H1 (cell line): ENCODE data around the gene UTP25. TPM values are rescaled to one million over a fixed set of nuclear protein-coding genes. Genes with fewer than 3 reads are reported as not detected.

Experiments used
- CTCF ChIA-PET: fragments of 300-600 bp; sonication (Branson Sonifier 250); formaldehyde crosslinking; loops from one replicate; lab custom pipeline; 2021; ENCODE audit not compliant: partially characterized antibody; lab: Charles Lee
- POLR2A ChIA-PET: fragments of 300-600 bp; sonication (Branson Sonifier 250); formaldehyde crosslinking; loops from one replicate; lab custom pipeline; 2021; ENCODE audit warnings: inconsistent platforms; ENCODE audit not compliant: partially characterized antibody; lab: Charles Lee
- DNase-seq, 2 experiments: peaks; one replicate each; pipeline versions ENCODE4 v3.0.0 to v3.0.0-alpha.2; 2010 to 2022; ENCODE audit warnings: low spot score in 2 of 2, low read depth in 1 of 2, mixed read lengths in 1 of 2
- FAIRE-seq: peaks from 2 replicates; lab custom pipeline; 2011; peaks lifted over from hg19 to GRCh38; lab: Jason Lieb, UNC
- H2AFZ ChIP-seq: 2 replicates; pipeline ENCODE4 v1.8.1; 2012; ENCODE audit warnings: low read length, inconsistent platforms
- H2AK5ac ChIP-seq: 2 replicates; pipeline ENCODE4 v1.6.1; 2013; ENCODE audit warnings: low read depth, low read length
- H2BK120ac ChIP-seq: replicated peaks from 2 replicates; pipeline ENCODE3; 2013; ENCODE audit warnings: low read depth, low read length, inconsistent platforms
- H2BK12ac ChIP-seq: 2 replicates; pipeline ENCODE4 v1.6.1; 2013; ENCODE audit warnings: low read depth, low read length
- H2BK15ac ChIP-seq: 2 replicates; pipeline ENCODE4 v1.6.1; 2013; ENCODE audit warnings: low read length
- H2BK20ac ChIP-seq: 2 replicates; pipeline ENCODE4 v1.6.1; 2013; ENCODE audit warnings: low read length
- H2BK5ac ChIP-seq: 2 replicates; pipeline ENCODE4 v1.6.1; 2013; ENCODE audit warnings: low read depth, low read length
- H3K14ac ChIP-seq: 2 replicates; pipeline ENCODE4 v1.6.1; 2013; ENCODE audit warnings: inconsistent platforms; ENCODE audit not compliant: insufficient read length
- H3K18ac ChIP-seq: 2 replicates; pipeline ENCODE4 v1.6.1; 2013; ENCODE audit warnings: low read length; ENCODE audit errors: extremely low read depth
- H3K23ac ChIP-seq: 2 replicates; pipeline ENCODE4 v1.6.1; 2013; ENCODE audit warnings: inconsistent platforms; ENCODE audit not compliant: insufficient read length
- H3K23me2 ChIP-seq: 2 replicates; pipeline ENCODE4 v1.6.1; 2013; ENCODE audit warnings: low read depth, low read length
- H3K27ac ChIP-seq: 2 replicates; pipeline ENCODE4 v1.6.1; 2011; ENCODE audit warnings: low read depth, low read length, inconsistent platforms
- H3K27me3 ChIP-seq, 4 experiments: replicated peaks in 1 of 4; 1 replicate in 1 of 4; 2 replicates in 3 of 4; pipeline versions ENCODE4 v1.6.1 to v1.8.1; 2011 to 2013; ENCODE audit warnings: low read length in 3 of 4, mild to moderate bottlenecking in 3 of 4, inconsistent platforms in 2 of 4, mixed read lengths in 2 of 4, moderate library complexity in 1 of 4; ENCODE audit not compliant: control insufficient read depth in 3 of 4, insufficient read depth in 3 of 4; ENCODE audit errors: extremely low read depth in 1 of 4
- H3K36me3 ChIP-seq, 4 experiments: 2 replicates each; pipeline versions ENCODE4 v1.6.1 to v1.8.1; 2011 to 2013; ENCODE audit warnings: mild to moderate bottlenecking in 4 of 4, low read length in 3 of 4, moderate library complexity in 2 of 4, control low read depth in 1 of 4, inconsistent platforms in 1 of 4; ENCODE audit not compliant: insufficient read depth in 4 of 4, control insufficient read depth in 2 of 4
- H3K4ac ChIP-seq: replicated peaks from 2 replicates; pipeline ENCODE3; 2013; ENCODE audit warnings: low read length, low read depth, mixed read lengths, inconsistent platforms; ENCODE audit not compliant: insufficient read length
- H3K4me1 ChIP-seq, 4 experiments: replicated peaks in 1 of 4; 1 replicate in 1 of 4; 2 replicates in 3 of 4; pipeline versions ENCODE4 v1.6.1 to v1.8.1; 2011 to 2013; ENCODE audit warnings: low read length in 3 of 4, inconsistent platforms in 2 of 4, mixed read lengths in 1 of 4; ENCODE audit not compliant: insufficient read depth in 4 of 4, control insufficient read depth in 3 of 4
- H3K4me2 ChIP-seq, 2 experiments: 2 replicates each; pipeline versions ENCODE4 v1.6.1 to v1.8.1; 2011 to 2013; ENCODE audit warnings: low read depth in 2 of 2, low read length in 2 of 2, control low read depth in 1 of 2, inconsistent platforms in 1 of 2, mild to moderate bottlenecking in 1 of 2; ENCODE audit not compliant: insufficient read depth in 1 of 2
- H3K4me3 ChIP-seq, 4 experiments: fragments of 200-600, 300-600 bp in 1 of 4; sonication (generic), shearing (Covaris generic), sonication (Bioruptor Twin) in 1 of 4; 2 replicates each; pipeline versions ENCODE4 v1.5.1 to v1.8.1; 2011 to 2016; ENCODE audit warnings: low read length in 4 of 4, low read depth in 3 of 4, control low read depth in 2 of 4, inconsistent platforms in 2 of 4, mild to moderate bottlenecking in 2 of 4, mixed read lengths in 1 of 4, moderate library complexity in 1 of 4; ENCODE audit not compliant: insufficient read depth in 2 of 4; ENCODE audit errors: extremely low read depth in 1 of 4
- H3K56ac ChIP-seq: replicated peaks from 2 replicates; pipeline ENCODE3; 2013; ENCODE audit warnings: low read depth, mild to moderate bottlenecking, mixed read lengths, low read length, inconsistent platforms; ENCODE audit not compliant: insufficient read length
- H3K79me1 ChIP-seq: 2 replicates; pipeline ENCODE4 v1.6.1; 2013; ENCODE audit warnings: low read depth, low read length, control low read depth
- H3K79me2 ChIP-seq, 2 experiments: 2 replicates each; pipeline versions ENCODE4 v1.6.1 to v1.8.1; 2012 to 2013; ENCODE audit warnings: low read length in 2 of 2, mild to moderate bottlenecking in 2 of 2, inconsistent platforms in 1 of 2; ENCODE audit not compliant: insufficient read depth in 2 of 2, control insufficient read depth in 1 of 2
- H3K9ac ChIP-seq, 4 experiments: replicated peaks in 1 of 4; 1 replicate in 1 of 4; 2 replicates in 3 of 4; pipeline versions ENCODE4 v1.6.1 to v1.8.1; 2011 to 2013; ENCODE audit warnings: low read depth in 3 of 4, low read length in 3 of 4, control low read depth in 2 of 4, mild to moderate bottlenecking in 2 of 4, moderate library complexity in 2 of 4, inconsistent platforms in 1 of 4; ENCODE audit errors: extremely low read depth in 1 of 4
- H3K9me3 ChIP-seq, 2 experiments: 2 replicates each; pipeline versions ENCODE4 v1.6.1 to v1.8.1; 2012 to 2013; ENCODE audit warnings: mild to moderate bottlenecking in 2 of 2, moderate library complexity in 2 of 2, control low read depth in 1 of 2, inconsistent platforms in 1 of 2, low read depth in 1 of 2, low read length in 1 of 2, mixed read lengths in 1 of 2; ENCODE audit not compliant: insufficient read depth in 2 of 2
- H4K20me1 ChIP-seq, 2 experiments: replicated peaks in 1 of 2; 2 replicates each; pipeline versions ENCODE3 to v1.8.1; 2011 to 2013; ENCODE audit warnings: inconsistent platforms in 2 of 2, low read length in 2 of 2, mild to moderate bottlenecking in 1 of 2; ENCODE audit not compliant: insufficient read depth in 2 of 2, control insufficient read depth in 1 of 2
- H4K5ac ChIP-seq: 2 replicates; pipeline ENCODE4 v1.6.1; 2013; ENCODE audit warnings: low read length, low read depth, mixed read lengths, inconsistent platforms; ENCODE audit not compliant: insufficient read length
- H4K8ac ChIP-seq: 2 replicates; pipeline ENCODE4 v1.8.0; 2013; ENCODE audit warnings: mild to moderate bottlenecking, moderate library complexity, low read length, inconsistent platforms; ENCODE audit not compliant: insufficient read depth; ENCODE audit errors: extremely low read depth
- H4K91ac ChIP-seq: replicated peaks from 2 replicates; pipeline ENCODE3; 2013; ENCODE audit warnings: low read length, mixed read lengths, inconsistent platforms; ENCODE audit not compliant: insufficient read length
- BRCA1 ChIP-seq: IDR thresholded peaks from 2 replicates; pipeline ENCODE4 v1.6.1; 2012; ENCODE audit warnings: low read depth, low read length, improper control_type of control experiment
- CBX5 ChIP-seq: fragments of 300-800, 300-1000 bp; sonication (generic); IDR thresholded peaks from 2 replicates; pipeline ENCODE4 v1.7.1; 2016; ENCODE audit warnings: antibody characterized with exemption, low read length, low read depth
- CEBPB ChIP-seq: IDR thresholded peaks from 2 replicates; pipeline ENCODE4 v1.6.1; 2012; ENCODE audit warnings: low read depth, low read length
- CREB1 ChIP-seq: IDR thresholded peaks from 2 replicates; pipeline ENCODE4 v1.6.1; 2012; ENCODE audit warnings: inconsistent platforms
- EGR1 ChIP-seq: IDR thresholded peaks from 2 replicates; pipeline ENCODE4 v1.6.1; 2011; ENCODE audit warnings: low read depth, low read length, borderline replicate concordance
- EP300 ChIP-seq, 2 experiments: IDR thresholded peaks; 1 replicate in 1 of 2; 2 replicates in 1 of 2; pipeline ENCODE4 v1.6.1; 2011 to 2012; ENCODE audit warnings: low read depth in 2 of 2, low read length in 2 of 2, mild to moderate bottlenecking in 2 of 2, borderline replicate concordance in 1 of 2, inconsistent platforms in 1 of 2, moderate library complexity in 1 of 2
- HDAC2 ChIP-seq, 2 experiments: fragments of 300-600 bp in 1 of 2; sonication (generic) in 1 of 2; IDR thresholded peaks; 2 replicates each; pipeline ENCODE4 v1.6.1; 2011 to 2012; ENCODE audit warnings: low read depth in 2 of 2, low read length in 2 of 2, mild to moderate bottlenecking in 2 of 2, moderate library complexity in 2 of 2, borderline replicate concordance in 1 of 2, inconsistent platforms in 1 of 2
- KDM1A ChIP-seq: fragments of 200-600, 300-600 bp; sonication (generic); IDR thresholded peaks from 2 replicates; pipeline ENCODE4 v1.7.1; 2016; ENCODE audit warnings: mild to moderate bottlenecking, low read length, borderline replicate concordance
- NANOG ChIP-seq: IDR thresholded peaks from 2 replicates; pipeline ENCODE4 v1.6.1; 2011; ENCODE audit warnings: low read length, low read depth, mild to moderate bottlenecking, inconsistent platforms; ENCODE audit not compliant: insufficient read depth, poor library complexity, severe bottlenecking
- NRF1 ChIP-seq: IDR thresholded peaks from 2 replicates; pipeline ENCODE4 v1.6.1; 2011; ENCODE audit warnings: mild to moderate bottlenecking, low read depth, low read length, improper control_type of control experiment
- POLR2A ChIP-seq, 2 experiments: IDR thresholded peaks; 1 replicate in 1 of 2; 2 replicates in 1 of 2; pipeline ENCODE4 v1.6.1; 2011; ENCODE audit warnings: low read depth in 2 of 2, low read length in 2 of 2, mild to moderate bottlenecking in 2 of 2; ENCODE audit errors: control extremely low read depth in 1 of 2
- RXRA ChIP-seq: IDR thresholded peaks from 2 replicates; pipeline ENCODE4 v1.6.1; 2011; ENCODE audit warnings: low read depth, mild to moderate bottlenecking, low read length, moderate library complexity; ENCODE audit not compliant: insufficient read depth
- SRF ChIP-seq: IDR thresholded peaks from 2 replicates; pipeline ENCODE4 v1.6.1; 2011; ENCODE audit warnings: mild to moderate bottlenecking, low read depth, low read length, moderate library complexity
- SUZ12 ChIP-seq: fragments of 200-600 bp; sonication (generic); IDR thresholded peaks from 2 replicates; pipeline ENCODE4 v1.6.1; 2012; ENCODE audit warnings: mild to moderate bottlenecking, inconsistent platforms, low read length, moderate library complexity, mixed read lengths
- YY1 ChIP-seq: IDR thresholded peaks from 2 replicates; pipeline ENCODE4 v1.6.1; 2011; ENCODE audit warnings: low read depth, mild to moderate bottlenecking, low read length
- WGBS, 2 experiments: shearing (Covaris generic) in 1 of 2; methylation state at CpG; one replicate each; pipeline versions ENCODE4 v1.1.6 to v1.1.7; 2013 to 2015; ENCODE audit warnings: low lambda C conversion rate in 2 of 2, mixed read lengths in 2 of 2, inconsistent platforms in 1 of 2, low coverage in 1 of 2, missing lambda C conversion rate in 1 of 2; ENCODE audit not compliant: insufficient replicate concordance in 2 of 2, insufficient coverage in 1 of 2, insufficient read length in 1 of 2; ENCODE audit errors: extremely low coverage in 1 of 2, missing lambda C conversion rate in 1 of 2; 5-methylcytosine and 5-hydroxymethylcytosine counted together
- polyA plus RNA-seq, 7 experiments: library from polyadenylated mRNA; depleted of rRNA in 3 of 7; stranded (reverse) in 5 of 7; unstranded in 2 of 7; fragments of >200 nt in 5 of 7; fragments of 200-250 nt in 2 of 7; gene quantifications; 1 replicate in 5 of 7; 2 replicates in 1 of 7; 4 replicates in 1 of 7; pipeline versions ENCODE4 v1.2.1 to v1.2.3, GENCODE V29; 2011 to 2013; ENCODE audit warnings: missing spikeins in 2 of 7, mixed read lengths in 2 of 7
- total RNA-seq: library from RNA; stranded (reverse); fragmentation: NEBNext Ultra II Directional; extraction: Animal tissue kit (Norgen Biotek cat#: 25700); gene quantifications from 2 replicates; pipeline ENCODE4 v1.2.1, GENCODE V29; 2021

Gene UTP25
- total and polyA plus RNA-seq, 2 of the 8 experiments (the other 6 are each of a cell fraction or from before 2014, with no cell fraction given), result 4.0 to 7.6 TPM

GRCh38 chr1:209778102-209778501 lies 49.7 kb upstream of the UTP25 start:
- Histone ChIP-seq H2AK5ac (no peak overlapping the region), H2BK12ac (no peak overlapping the region), H2BK15ac (no peak overlapping the region), H3K4me1 (no peaks in the 10 kb centered on the region; a peak in 1 of 7 replicates), H4K20me1 (no peaks in the 10 kb centered on the region), H3K4me3 (no peak overlapping the region), H3K4ac (no peak overlapping the region), H3K18ac (no peak overlapping the region), H3K27me3 (no peaks in the 10 kb centered on the region), H3K56ac (no peak overlapping the region), H3K36me3 (0 out of 8 replicates have a peak, but pooled peaks cover 0 to 3% (median 0%) of the 10 kb centered on the region in 4 experiments), H3K14ac (no peak overlapping the region), H2BK5ac (no peak overlapping the region), H3K23me2 (no peaks in the 10 kb centered on the region), H3K27ac (no peak overlapping the region), H3K79me2 (no peaks in the 10 kb centered on the region), H3K9me3 (no peaks in the 10 kb centered on the region), H3K9ac (no peak overlapping the region), H2AFZ (no peak overlapping the region), H3K23ac (no peak overlapping the region), H4K5ac (no peak overlapping the region), H3K4me2 (no peak overlapping the region), H4K91ac (no peak overlapping the region), H2BK20ac (no peak overlapping the region), H2BK120ac (no peak overlapping the region), H4K8ac (no peak overlapping the region), H3K79me1 (no peaks in the 10 kb centered on the region)
- ChIA-PET POLR2A (no interaction called here), CTCF (interaction anchor here (1.2 kb wide), 1 partner anchor 30 kb away, joined by 4 read pairs; no protein-coding TSS in a partner anchor)
- DNase-seq (no peak), FAIRE-seq (no peak)
- 79% methylated on average over 1 of the region's 1 CpG; no CpG with 5 or more reads in 1 of the 2 experiments for WGBS, 2 experiments
- TF ChIP-seq NRF1 (no peak), NANOG (no peak), SRF (no peak), YY1 (no peak), BRCA1 (no peak), SUZ12 (no peak), RXRA (no peak), HDAC2 (IDR thresholded peaks at IDR 0.05; ENCODE audit: borderline replicate concordance in 1 of 2, low read depth in 2 of 2, low read length in 2 of 2) (no peak), EGR1 (no peak), CBX5 (no peak), CEBPB (no peak), CREB1 (no peak), EP300 (IDR thresholded peaks at IDR 0.05; ENCODE audit: borderline replicate concordance in 1 of 2, low read depth in 2 of 2, low read length in 2 of 2) (no peak), POLR2A (IDR thresholded peaks at IDR 0.05; ENCODE audit: control extremely low read depth in 1 of 2, low read depth in 2 of 2, low read length in 2 of 2) (no peak), KDM1A (no peak)
